Liver (tissue), 9 donors: Measurements from ENCODE around the gene OR6B1. TPM values are rescaled to one million over a fixed set of nuclear protein-coding genes. Genes with fewer than 3 reads are reported as not detected.
A peak's percentile ranks its signal among the peaks of the same experiment; 100 is the strongest.

Source experiments
- DNase-seq: peaks from one replicate; pipeline ENCODE4 v3.0.0-alpha.2; 2017; ENCODE audit warnings: low spot score
- H3K27ac ChIP-seq, 2 donors: one replicate each; pipeline ENCODE4 v1.7.0; 2013; ENCODE audit warnings: inconsistent platforms in 2 of 2, low read length in 2 of 2, control low read depth in 1 of 2, low read depth in 1 of 2, mild to moderate bottlenecking in 1 of 2
- H3K27me3 ChIP-seq, 4 donors: one replicate each; pipeline versions ENCODE4 v1.6.1 to v1.7.0; 2013; ENCODE audit warnings: low read length in 3 of 4, inconsistent platforms in 1 of 4, mild to moderate bottlenecking in 1 of 4, moderate library complexity in 1 of 4; ENCODE audit not compliant: control insufficient read depth in 4 of 4, insufficient read depth in 4 of 4
- H3K36me3 ChIP-seq, 4 donors: one replicate each; pipeline versions ENCODE4 v1.6.1 to v1.7.0; 2013; ENCODE audit warnings: low read length in 3 of 4, mild to moderate bottlenecking in 3 of 4, low read depth in 1 of 4, moderate library complexity in 1 of 4; ENCODE audit not compliant: control insufficient read depth in 4 of 4, insufficient read depth in 3 of 4
- H3K4me1 ChIP-seq, 4 donors: one replicate each; pipeline versions ENCODE4 v1.6.1 to v1.7.0; 2013; ENCODE audit warnings: low read length in 3 of 4, mild to moderate bottlenecking in 3 of 4, moderate library complexity in 1 of 4; ENCODE audit not compliant: control insufficient read depth in 4 of 4, insufficient read depth in 4 of 4
- H3K4me3 ChIP-seq, 3 donors: one replicate each; pipeline versions ENCODE4 v1.6.1 to v1.7.0; 2013; ENCODE audit warnings: low read length in 3 of 3, control low read depth in 1 of 3, low read depth in 1 of 3, mild to moderate bottlenecking in 1 of 3
- H3K9ac ChIP-seq, 2 donors: one replicate each; pipeline ENCODE4 v1.7.0; 2013; ENCODE audit warnings: low read length in 2 of 2, mild to moderate bottlenecking in 2 of 2, moderate library complexity in 2 of 2, control low read depth in 1 of 2, low read depth in 1 of 2
- H3K9me3 ChIP-seq, 4 donors: one replicate each; pipeline versions ENCODE4 v1.6.1 to v1.7.0; 2013; ENCODE audit warnings: low read length in 3 of 4; ENCODE audit not compliant: control insufficient read depth in 4 of 4
- ATF3 ChIP-seq: IDR thresholded peaks from 2 replicates; pipeline ENCODE4 v1.6.1; 2016; ENCODE audit warnings: antibody characterized with exemption
- CTCF ChIP-seq: fragments of 150-350 bp; IDR thresholded peaks from 2 replicates; pipeline ENCODE4 v1.5.1; 2017; ENCODE audit warnings: improper control_type of control experiment, low read depth, low read length; ENCODE audit not compliant: missing input control
- FOXA1 ChIP-seq: IDR thresholded peaks from 2 replicates; pipeline ENCODE4 v1.6.1; 2016; ENCODE audit warnings: antibody characterized with exemption
- FOXA2 ChIP-seq: IDR thresholded peaks from 2 replicates; pipeline ENCODE4 v1.6.1; 2016; ENCODE audit warnings: antibody characterized with exemption
- HNF4A ChIP-seq, 2 donors: conservative IDR thresholded peaks; 2 replicates each; pipeline ENCODE4 v1.6.1; 2016; ENCODE audit warnings: antibody characterized with exemption in 2 of 2, mild to moderate bottlenecking in 2 of 2
- HNF4G ChIP-seq: IDR thresholded peaks from 2 replicates; pipeline ENCODE4 v1.6.1; 2016; ENCODE audit warnings: antibody characterized with exemption
- JUND ChIP-seq, 2 donors: IDR thresholded peaks; 2 replicates each; pipeline ENCODE4 v1.6.1; 2016; ENCODE audit warnings: antibody characterized with exemption in 2 of 2
- MAX ChIP-seq: IDR thresholded peaks from 2 replicates; pipeline ENCODE4 v1.6.1; 2016; ENCODE audit warnings: antibody characterized with exemption
- NR2F2 ChIP-seq: IDR thresholded peaks from 2 replicates; pipeline ENCODE4 v1.6.1; 2016; ENCODE audit warnings: antibody characterized with exemption
- RAD21 ChIP-seq, 2 donors: IDR thresholded peaks; 2 replicates each; pipeline ENCODE4 v1.6.1; 2016; ENCODE audit warnings: antibody characterized with exemption in 2 of 2, mild to moderate bottlenecking in 2 of 2
- REST ChIP-seq: IDR thresholded peaks from 2 replicates; pipeline ENCODE4 v1.6.1; 2016; ENCODE audit warnings: antibody characterized with exemption, mild to moderate bottlenecking
- RXRA ChIP-seq, 2 donors: IDR thresholded peaks; 2 replicates each; pipeline ENCODE4 v1.6.1; 2017 to 2018; ENCODE audit warnings: antibody characterized with exemption in 2 of 2, mild to moderate bottlenecking in 1 of 2
- SP1 ChIP-seq: IDR thresholded peaks from 2 replicates; pipeline ENCODE4 v1.6.1; 2018; ENCODE audit warnings: antibody characterized with exemption, mild to moderate bottlenecking
- TAF1 ChIP-seq: conservative IDR thresholded peaks from 2 replicates; pipeline ENCODE4 v1.6.1; 2016; ENCODE audit warnings: antibody characterized with exemption, mild to moderate bottlenecking
- YY1 ChIP-seq: IDR thresholded peaks from 2 replicates; pipeline ENCODE4 v1.6.1; 2016; ENCODE audit warnings: antibody characterized with exemption, mild to moderate bottlenecking
- ZBTB33 ChIP-seq: IDR thresholded peaks from 2 replicates; pipeline ENCODE4 v1.6.1; 2016; ENCODE audit warnings: antibody characterized with exemption
- WGBS: extraction: QIAGEN DNeasy Blood & Tissue Kit; methylation state at CpG from one replicate; pipeline ENCODE4 v1.1.7; 2013; 5-methylcytosine and 5-hydroxymethylcytosine counted together
- polyA plus RNA-seq, 2 donors: library from polyadenylated mRNA; stranded (reverse) in 1 of 2; unstranded in 1 of 2; fragments of 200-250 nt in 1 of 2; fragments of >200 nt in 1 of 2; fragmentation: Nextera tagmentation in 1 of 2; extraction: Ambion mirVana in 1 of 2; gene quantifications; one replicate each; pipeline versions ENCODE4 v1.2.1 to v1.2.3, GENCODE V29; 2013 to 2015
- total RNA-seq, 2 donors: library from RNA; depleted of rRNA; stranded (reverse); fragments of >200 nt; gene quantifications; one replicate each; pipeline ENCODE4 v1.2.3, GENCODE V29; 2014
- donor health status: healthy.
- donor health status: healthy.
- donor health status: healthy.
- donor health status: healthy.
- donor health status: healthy.

The OR6B1 gene
- total and polyA plus RNA-seq, 4 donors, result 0.05 TPM; not detected in 3

- TF ChIP-seq REST, result no peak
- no peak for TF ChIP-seq RAD21 (IDR thresholded peaks at IDR 0.05)
- no peak for TF ChIP-seq TAF1
These were observed 4.6 kb downstream of the OR6B1 start (continued) for GRCh38 chr7:144004703-144005102.

- Histone ChIP-seq H3K27ac (no peak overlapping the region), H3K36me3 (no peaks in the 10 kb centered on the region), H3K9ac (no peak overlapping the region), H3K4me3 (no peak overlapping the region), H3K9me3 (no peaks in the 10 kb centered on the region), H3K4me1 (no peaks in the 10 kb centered on the region), H3K27me3 (no peaks in the 10 kb centered on the region)
- TF ChIP-seq HNF4G (no peak), NR2F2 (peak; percentile 23), CTCF (no peak), HNF4A (conservative IDR thresholded peaks at IDR 0.05) (peak; percentile 30 to 60)
- no peak for DNase-seq
- 23% methylated on average over 1 of the region's 1 CpG for WGBS
These were observed 6.0 kb downstream of the OR6B1 start for GRCh38 chr7:144006029-144006691.

GRCh38 chr7:144006692-144007042, 6.5 kb downstream of the OR6B1 start:
- no peaks in the 10 kb centered on the region for H3K27me3 ChIP-seq
- H3K9ac ChIP-seq, result no peak overlapping the region
- WGBS, result 95% methylated on average over 1 of the region's 1 CpG
- H3K27ac ChIP-seq, result no peak overlapping the region
- H3K4me3 ChIP-seq, result no peak overlapping the region
- no peak for DNase-seq
- no peak for TF ChIP-seq HNF4A (conservative IDR thresholded peaks at IDR 0.05)
- TF ChIP-seq ATF3, result no peak
- TF ChIP-seq FOXA1, result no peak
- no peaks in the 10 kb centered on the region for H3K4me1 ChIP-seq
- no peaks in the 10 kb centered on the region for H3K9me3 ChIP-seq
- H3K36me3 ChIP-seq, result no peaks in the 10 kb centered on the region

- Histone ChIP-seq H3K27me3 (no peaks in the 10 kb centered on the region), H3K4me3 (no peak overlapping the region), H3K4me1 (no peaks in the 10 kb centered on the region), H3K36me3 (no peaks in the 10 kb centered on the region), H3K9me3 (no peaks in the 10 kb centered on the region), H3K27ac (no peak overlapping the region), H3K9ac (no peak overlapping the region)
- no peak for TF ChIP-seq JUND (IDR thresholded peaks at IDR 0.05)
- TF ChIP-seq ZBTB33, result no peak
- TF ChIP-seq NR2F2, result no peak
- TF ChIP-seq ATF3, result no peak
- TF ChIP-seq HNF4G, result no peak
- no peak for TF ChIP-seq FOXA2
- TF ChIP-seq RXRA (IDR thresholded peaks at IDR 0.05), result no peak
- TF ChIP-seq MAX, result no peak
- no peak for TF ChIP-seq RAD21 (IDR thresholded peaks at IDR 0.05)
- no peak for TF ChIP-seq YY1
- TF ChIP-seq HNF4A (conservative IDR thresholded peaks at IDR 0.05), result no peak
- TF ChIP-seq TAF1, result no peak
- no peak for TF ChIP-seq SP1
- 85% methylated on average over 2 of the region's 2 CpGs for WGBS
- DNase-seq, result no peak
These were observed 9.2 kb downstream of the OR6B1 start for GRCh38 chr7:144009361-144009760.
